Retinal pigment epithelial cell (primary cell): ENCODE data around the gene ZNF366.

ENCODE experiments used
- DNase-seq: peaks from one replicate; pipeline ENCODE4 v3.0.0-alpha.2; 2010; ENCODE audit warnings: low read depth
- H3K4me3 ChIP-seq: 2 replicates; pipeline ENCODE4 v1.5.1; 2011; ENCODE audit warnings: mild to moderate bottlenecking, low read length, control low read depth, moderate library complexity
- CTCF ChIP-seq: conservative IDR thresholded peaks from 2 replicates; pipeline ENCODE4 v1.5.1; 2011; ENCODE audit warnings: low read depth, low read length, control low read depth, inconsistent platforms

The ZNF366 gene

GRCh38 chr5:72485430-72485974 is 21.7 kb downstream of the ZNF366 start:
- H3K4me3 ChIP-seq = no peak overlapping the region
- no peak for DNase-seq
- no peak for TF ChIP-seq CTCF

GRCh38 chr5:72482046-72482445 is 25.2 kb downstream of the ZNF366 start:
- H3K4me3 ChIP-seq = no peak overlapping the region
- DNase-seq = no peak
- TF ChIP-seq CTCF = no peak

GRCh38 chr5:72480841-72481240 is 26.4 kb downstream of the ZNF366 start:
- no peak for DNase-seq
- no peak overlapping the region for H3K4me3 ChIP-seq
- no peak for TF ChIP-seq CTCF

- TF ChIP-seq CTCF = no peak
- DNase-seq = no peak
These were observed 27.3 kb downstream of the ZNF366 start for GRCh38 chr5:72479921-72480320.

GRCh38 chr5:72478684-72479083 is 28.5 kb downstream of the ZNF366 start:
- no peak overlapping the region for H3K4me3 ChIP-seq
- DNase-seq = no peak
- no peak for TF ChIP-seq CTCF

More at GRCh38 chr5:72479921-72480320, 27.3 kb downstream of the ZNF366 start:
- no peak overlapping the region for H3K4me3 ChIP-seq

GRCh38 chr5:72478276-72478675 is 28.9 kb downstream of the ZNF366 start:
- no peak for DNase-seq
- H3K4me3 ChIP-seq = no peak overlapping the region
- no peak for TF ChIP-seq CTCF

GRCh38 chr5:72477644-72478043 is 29.6 kb downstream of the ZNF366 start:
- no peak for DNase-seq
- TF ChIP-seq CTCF = no peak
- H3K4me3 ChIP-seq = no peak overlapping the region
